Measurements from ENCODE around the gene NDST4. TPM values are rescaled to one million over a fixed set of nuclear protein-coding genes. Genes with fewer than 3 reads are reported as not detected.

NDST4 gene
- total and polyA plus RNA-seq, 2 of the 4 experiments (the other 2 are of a cell fraction): not detected

- no peak overlapping the region for H3K9ac ChIP-seq (ENCODE audit: low read depth, low read length)
- H3K4me3 ChIP-seq (ENCODE audit: insufficient read depth, low read depth, low read length): no peak overlapping the region
- H4K20me1 ChIP-seq (ENCODE audit: insufficient read depth, low read length): no peaks in the 10 kb centered on the region
- H3K27ac ChIP-seq (ENCODE audit: insufficient read depth, low read length): no peak overlapping the region
- CTCF ChIA-PET: no interaction called here
- no peaks in the 10 kb centered on the region for H3K27me3 ChIP-seq (ENCODE audit: control insufficient read depth, insufficient read depth, low read length)
- in situ Hi-C loops (cut with MboI; ENCODE audit: low sequenced_read_pairs) (no loop called here), dilution Hi-C loops (cut with HindIII; ENCODE audit: low sequenced_read_pairs, unreplicated experiment) (no loop called here), intact Hi-C loops (cut with micrococcal nuclease) (no loop called here)
- BruUV-seq (replicated peaks): no TSS peak
- H3K9me1 ChIP-seq (ENCODE audit: insufficient read depth, low read length): no peaks in the 10 kb centered on the region
- no peak overlapping the region for H4K5ac ChIP-seq (ENCODE audit: low read depth, low read length)
- H2BK15ac ChIP-seq (ENCODE audit: low read depth, low read length): no peak overlapping the region
- no peak overlapping the region for H2BK20ac ChIP-seq (ENCODE audit: low read depth, low read length)
- H4K8ac ChIP-seq (ENCODE audit: low read depth in 2 of 2, low read length in 2 of 2): no peak overlapping the region
- H2AK9ac ChIP-seq (replicated peaks; ENCODE audit: low read depth, low read length, poor library complexity): no peak overlapping the region
- POLR2A ChIA-PET (ENCODE audit: unreplicated experiment): no interaction called here
- H3K18ac ChIP-seq (ENCODE audit: low read depth, low read length): no peak overlapping the region
- no peak overlapping the region for H3K4ac ChIP-seq (ENCODE audit: low read depth, low read length)
- H3K4me1 ChIP-seq (ENCODE audit: control insufficient read depth, insufficient read depth, low read length): no peaks in the 10 kb centered on the region
- no peak overlapping the region for H3K23ac ChIP-seq (ENCODE audit: low read depth, low read length)
- no peaks in the 10 kb centered on the region for H3K9me3 ChIP-seq (ENCODE audit: control insufficient read depth, insufficient read depth, low read length)
- no peak for DNase-seq
- WGBS, 2 experiments (ENCODE audit: extremely low coverage in 2 of 2, insufficient read length in 1 of 2): no CpG with 5 or more reads among the region's 2 CpGs
- H3K4me2 ChIP-seq (ENCODE audit: low read depth, low read length): no peak overlapping the region
- no peak for ATAC-seq (ENCODE audit: low read depth)
- H3K56ac ChIP-seq (ENCODE audit: extremely low read depth, insufficient read depth, low read length): no peak overlapping the region
- H2BK5ac ChIP-seq (ENCODE audit: low read depth, low read length, poor library complexity, severe bottlenecking): no peak overlapping the region
- no peak overlapping the region for H2AFZ ChIP-seq (replicated peaks; ENCODE audit: low read length, poor library complexity)
- TF ChIP-seq FOS (IDR thresholded peaks at IDR 0.05; ENCODE audit: low read depth, low read length): no peak
- TF ChIP-seq CEBPB (IDR thresholded peaks at IDR 0.05; ENCODE audit: low read depth, low read length): no peak
- TF ChIP-seq CHD1 (IDR thresholded peaks at IDR 0.05; ENCODE audit: low read depth, low read length): no peak
- no peak for TF ChIP-seq NFE2L2 (IDR thresholded peaks at IDR 0.05; ENCODE audit: low read depth, low read length)
- TF ChIP-seq CTCF (conservative IDR thresholded peaks at IDR 0.05; ENCODE audit: low read depth, low read length): no peak
- TF ChIP-seq MXI1 (IDR thresholded peaks at IDR 0.05; ENCODE audit: borderline replicate concordance, low read depth, low read length): no peak
- H3K14ac ChIP-seq (replicated peaks; ENCODE audit: low read depth, low read length): no peak overlapping the region
- no peaks in the 10 kb centered on the region for H3K36me3 ChIP-seq (ENCODE audit: control insufficient read depth, insufficient read depth, low read length)
- H4K91ac ChIP-seq (ENCODE audit: insufficient read depth, low read depth, low read length): no peak overlapping the region
- no peak overlapping the region for H2BK120ac ChIP-seq (ENCODE audit: low read depth, low read length)
- no peaks in the 10 kb centered on the region for H3K79me1 ChIP-seq (ENCODE audit: low read depth in 1 of 2, low read length in 2 of 2)
- no peak overlapping the region for H2AK5ac ChIP-seq (ENCODE audit: low read depth, low read length)
These were observed 249.4 kb downstream of the NDST4 start for GRCh38 chr4:114864060-114864459.
